A549 (cell line): ENCODE results near the gene BRCA2. TPM values are rescaled to one million over a fixed set of nuclear protein-coding genes. Genes with fewer than 3 reads are reported as not detected.

ENCODE experiments used
- ATAC-seq, 2 experiments: fragments of 200-7000 bp in 1 of 2; fragments of >200 bp in 1 of 2; cut with Nextera tagmentation in 1 of 2; cut with Tn5 transposase in 1 of 2; 3 replicates each; pipeline versions ENCODE4 v1.8.0 to v1.9.1; 2018 to 2020; ENCODE audit warnings: mild to moderate bottlenecking in 1 of 2, moderate library complexity in 1 of 2
- CTCF ChIA-PET: fragments of 300-600 bp; sonication (Branson Sonifier 250); formaldehyde crosslinking; extraction: SDS; loops from one replicate; lab custom pipeline; 2021; ENCODE audit warnings: antibody characterized with exemption, inconsistent platforms; lab: Yijun Ruan, JAX
- POLR2A ChIA-PET: fragments of 350-600 bp; formaldehyde crosslinking; extraction: SDS; loops from one replicate; lab custom pipeline; 2021; ENCODE audit warnings: antibody characterized with exemption, inconsistent platforms; lab: Yijun Ruan, JAX
- DNase-seq, 2 experiments: peaks; one replicate each; pipeline versions ENCODE4 v3.0.0 to v3.0.0-alpha.2; 2011 to 2016; ENCODE audit warnings: low read depth in 1 of 2, low spot score in 1 of 2
- FAIRE-seq: peaks from 2 replicates; lab custom pipeline; 2011; peaks lifted over from hg19 to GRCh38; lab: Jason Lieb, UNC
- H3K27ac ChIP-seq, 2 experiments: fragments of >200 bp; sonication (Bioruptor Twin); formaldehyde crosslinking; 3 replicates each; pipeline ENCODE4 v1.5.1; 2016 to 2017
- H3K4me1 ChIP-seq: fragments of >200 bp; sonication (Bioruptor Twin); formaldehyde crosslinking; 3 replicates; pipeline ENCODE4 v1.6.1; 2016
- H3K4me2 ChIP-seq: fragments of >200 bp; sonication (Bioruptor Twin); formaldehyde crosslinking; 3 replicates; pipeline ENCODE4 v1.6.1; 2016
- H3K4me3 ChIP-seq: fragments of >200 bp; sonication (Bioruptor Twin); formaldehyde crosslinking; 3 replicates; pipeline ENCODE4 v1.5.1; 2016
- H3K9me3 ChIP-seq: fragments of >200 bp; sonication (Bioruptor Twin); formaldehyde crosslinking; 3 replicates; pipeline ENCODE4 v1.6.1; 2016
- CEBPB ChIP-seq, 2 experiments: fragments of >200 bp in 1 of 2; sonication (Bioruptor Twin) in 1 of 2; formaldehyde crosslinking in 1 of 2; IDR thresholded peaks; 2 replicates each; pipeline ENCODE4 v1.6.1; 2012 to 2016
- ESRRA ChIP-seq: fragments of 150-350 bp; IDR thresholded peaks from 2 replicates; pipeline ENCODE4 v1.6.1; 2014; ENCODE audit warnings: mild to moderate bottlenecking, low read length, borderline replicate concordance
- FOSL2 ChIP-seq, 2 experiments: fragments of 450-650 bp in 1 of 2; fragments of >200 bp in 1 of 2; sonication (Bioruptor Twin) in 1 of 2; formaldehyde crosslinking; IDR thresholded peaks; 2 replicates each; pipeline versions ENCODE4 v1.5.0 to v1.6.1; 2016 to 2020; ENCODE audit warnings: mild to moderate bottlenecking in 1 of 2, moderate library complexity in 1 of 2
- HDAC2 ChIP-seq: fragments of 200-600 bp; sonication (generic); IDR thresholded peaks from 2 replicates; pipeline ENCODE4 v1.6.1; 2016
- HEYL ChIP-seq: fragments of 250-450 bp; sonication (Bioruptor Pico); IDR thresholded peaks from 2 replicates; pipeline ENCODE4 v1.8.0; 2021; ENCODE audit warnings: mild to moderate bottlenecking, moderate library complexity
- JUNB ChIP-seq: fragments of >200 bp; sonication (Bioruptor Twin); formaldehyde crosslinking; IDR thresholded peaks from 2 replicates; pipeline ENCODE4 v1.6.1; 2016
- KDM1A ChIP-seq: fragments of 200-600 bp; sonication (generic); IDR thresholded peaks from 2 replicates; pipeline ENCODE4 v1.6.1; 2016; ENCODE audit warnings: low read depth, mild to moderate bottlenecking
- POLR2A ChIP-seq: IDR thresholded peaks from 2 replicates; pipeline ENCODE4 v1.6.1; 2012; ENCODE audit warnings: mild to moderate bottlenecking, low read length
- RAD21 ChIP-seq, 2 experiments: fragments of >200 bp in 1 of 2; sonication (Bioruptor Twin) in 1 of 2; formaldehyde crosslinking in 1 of 2; IDR thresholded peaks in 1 of 2; conservative IDR thresholded peaks in 1 of 2; 2 replicates in 1 of 2; 3 replicates in 1 of 2; pipeline ENCODE4 v1.6.1; 2012 to 2018; ENCODE audit warnings: inconsistent platforms in 1 of 2
- RCOR1 ChIP-seq: fragments of 150-350 bp; IDR thresholded peaks from 2 replicates; pipeline ENCODE4 v1.6.1; 2014; ENCODE audit warnings: antibody characterized with exemption, low read length, low read depth
- RFX5 ChIP-seq: fragments of 450-650 bp; IDR thresholded peaks from 2 replicates; pipeline ENCODE4 v1.7.1; 2014; ENCODE audit warnings: antibody characterized with exemption, mild to moderate bottlenecking, moderate library complexity
- SREBF2 ChIP-seq: fragments of 450-650 bp; IDR thresholded peaks from 2 replicates; pipeline ENCODE4 v1.6.1; 2014; ENCODE audit warnings: mild to moderate bottlenecking, moderate library complexity
- TFCP2L1 ChIP-seq: fragments of 250-450 bp; sonication (Bioruptor Pico); IDR thresholded peaks from 2 replicates; pipeline ENCODE4 v1.5.0; 2021; ENCODE audit warnings: mild to moderate bottlenecking
- ZC3H11A ChIP-seq: fragments of 450-650 bp; IDR thresholded peaks from 2 replicates; pipeline ENCODE4 v1.6.1; 2014; ENCODE audit warnings: antibody characterized with exemption, mild to moderate bottlenecking
- WGBS: methylation state at CpG from one replicate; pipeline ENCODE4 v1.1.6; 2017; ENCODE audit errors: missing lambda C conversion rate; 5-methylcytosine and 5-hydroxymethylcytosine counted together
- polyA plus RNA-seq, 4 experiments: library from polyadenylated mRNA; depleted of rRNA in 3 of 4; stranded (reverse); fragments of >200 nt; fragmentation: RNase III in 1 of 4; extraction: RNeasy Plus Mini Kit Qiagen cat#74134 plus additional on column Dnase treatment in 1 of 4; gene quantifications; 2 replicates in 3 of 4; 3 replicates in 1 of 4; pipeline ENCODE4 v1.2.3, GENCODE V29; 2011 to 2017
- TF ChIP-seq, protein P1 (sequence below): fragments of >200 bp; sonication (Bioruptor Twin); formaldehyde crosslinking; IDR thresholded peaks from 3 replicates; pipeline ENCODE4 v1.5.1; 2016
- TF ChIP-seq, protein P2 (sequence below): fragments of 250-450 bp; sonication (Bioruptor Pico); IDR thresholded peaks from 2 replicates; pipeline ENCODE4 v1.5.0; 2020; ENCODE audit warnings: low read depth, mild to moderate bottlenecking, moderate library complexity
- TF ChIP-seq, protein P3 (sequence below): IDR thresholded peaks from 2 replicates; pipeline ENCODE4 v1.6.1; 2012
- TF ChIP-seq, protein P4 (sequence below): IDR thresholded peaks from 2 replicates; pipeline ENCODE4 v1.6.1; 2012; ENCODE audit warnings: low read depth, borderline replicate concordance
- TF ChIP-seq, protein P5 (sequence below): fragments of 250-450 bp; sonication (Bioruptor Pico); IDR thresholded peaks from 2 replicates; pipeline ENCODE4 v1.5.0; 2021; ENCODE audit warnings: mild to moderate bottlenecking, moderate library complexity, borderline replicate concordance
- TF ChIP-seq, protein P6 (sequence below): fragments of >200 bp; sonication (Bioruptor Twin); formaldehyde crosslinking; IDR thresholded peaks from 3 replicates; pipeline ENCODE4 v1.6.1; 2016

BRCA2 gene
- polyA plus RNA-seq, 2 of the 4 experiments (the other 2 are of a cell fraction): 2.6 to 4.6 TPM

DNA sequence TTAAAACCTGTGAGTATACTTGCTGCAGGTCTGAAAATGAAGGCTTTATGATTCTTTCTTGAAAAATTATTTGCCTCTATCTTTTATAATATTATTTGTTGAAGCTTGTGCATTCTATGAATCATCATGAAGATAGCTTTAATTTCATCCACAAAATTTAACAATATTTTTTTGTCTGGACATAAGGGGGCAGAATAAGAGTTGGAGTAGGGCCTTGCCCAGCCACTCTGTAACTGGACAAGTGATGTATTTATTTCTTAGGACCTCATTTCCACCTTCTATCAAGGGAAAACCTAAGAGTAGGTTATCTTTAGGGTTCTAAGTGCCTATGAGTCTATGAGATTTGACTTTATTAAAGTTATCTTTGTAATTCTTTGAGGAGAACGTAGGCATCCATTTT, 62.7 kb downstream of the BRCA2 start:
- ChIA-PET CTCF (interaction anchor here (0.6 to 1.3 kb wide), 2 partner anchors 74 to 204 kb away, joined by 3 read pairs; no protein-coding TSS in a partner anchor), POLR2A (no interaction called here)
- FAIRE-seq: no peak
- TF ChIP-seq, protein P1, sequence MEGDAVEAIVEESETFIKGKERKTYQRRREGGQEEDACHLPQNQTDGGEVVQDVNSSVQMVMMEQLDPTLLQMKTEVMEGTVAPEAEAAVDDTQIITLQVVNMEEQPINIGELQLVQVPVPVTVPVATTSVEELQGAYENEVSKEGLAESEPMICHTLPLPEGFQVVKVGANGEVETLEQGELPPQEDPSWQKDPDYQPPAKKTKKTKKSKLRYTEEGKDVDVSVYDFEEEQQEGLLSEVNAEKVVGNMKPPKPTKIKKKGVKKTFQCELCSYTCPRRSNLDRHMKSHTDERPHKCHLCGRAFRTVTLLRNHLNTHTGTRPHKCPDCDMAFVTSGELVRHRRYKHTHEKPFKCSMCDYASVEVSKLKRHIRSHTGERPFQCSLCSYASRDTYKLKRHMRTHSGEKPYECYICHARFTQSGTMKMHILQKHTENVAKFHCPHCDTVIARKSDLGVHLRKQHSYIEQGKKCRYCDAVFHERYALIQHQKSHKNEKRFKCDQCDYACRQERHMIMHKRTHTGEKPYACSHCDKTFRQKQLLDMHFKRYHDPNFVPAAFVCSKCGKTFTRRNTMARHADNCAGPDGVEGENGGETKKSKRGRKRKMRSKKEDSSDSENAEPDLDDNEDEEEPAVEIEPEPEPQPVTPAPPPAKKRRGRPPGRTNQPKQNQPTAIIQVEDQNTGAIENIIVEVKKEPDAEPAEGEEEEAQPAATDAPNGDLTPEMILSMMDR: no peak
- Histone ChIP-seq H3K4me2 (no peak overlapping the region), H3K27ac (no peak overlapping the region), H3K9me3 (no peaks in the 10 kb centered on the region), H3K4me1 (no peaks in the 10 kb centered on the region), H3K4me3 (no peak overlapping the region)
- DNase-seq: no peak
- WGBS: 92% methylated on average over 1 of the region's 1 CpG
- ATAC-seq: no peak

DNA sequence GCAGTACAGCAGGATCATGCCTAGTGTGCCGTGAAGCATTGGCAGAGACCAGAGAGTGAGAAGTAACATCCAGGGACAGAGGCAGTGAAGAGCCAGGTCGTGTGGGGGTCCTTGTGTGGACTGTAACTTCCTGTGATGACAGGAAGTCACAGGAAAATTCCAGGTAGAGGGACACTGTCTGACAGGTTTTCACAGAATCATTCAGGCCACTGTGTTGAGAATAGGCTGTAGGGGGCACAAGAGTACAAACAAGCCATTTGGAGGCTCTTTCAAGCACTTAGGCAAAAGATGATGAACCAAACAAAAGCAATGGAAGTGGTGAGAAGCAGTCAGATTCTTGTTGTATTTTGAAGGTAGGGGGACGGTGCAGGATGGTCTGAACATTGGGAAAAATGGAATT, 66.2 kb downstream of the BRCA2 start:
- POLR2A ChIA-PET: no interaction called here
- H3K4me3 ChIP-seq: no peak overlapping the region
- CTCF ChIA-PET: interaction anchor here (1.7 kb wide), 1 partner anchor 200 kb away, joined by 7 read pairs; no protein-coding TSS in a partner anchor
- H3K4me2 ChIP-seq: no peak overlapping the region
- WGBS: 70% methylated on average over 3 of the region's 3 CpGs
- no peak overlapping the region for H3K27ac ChIP-seq
- FAIRE-seq (no peak), DNase-seq (peak in 1 of 2 experiments; percentile 5), ATAC-seq (no peak)
- TF ChIP-seq, protein P2, sequence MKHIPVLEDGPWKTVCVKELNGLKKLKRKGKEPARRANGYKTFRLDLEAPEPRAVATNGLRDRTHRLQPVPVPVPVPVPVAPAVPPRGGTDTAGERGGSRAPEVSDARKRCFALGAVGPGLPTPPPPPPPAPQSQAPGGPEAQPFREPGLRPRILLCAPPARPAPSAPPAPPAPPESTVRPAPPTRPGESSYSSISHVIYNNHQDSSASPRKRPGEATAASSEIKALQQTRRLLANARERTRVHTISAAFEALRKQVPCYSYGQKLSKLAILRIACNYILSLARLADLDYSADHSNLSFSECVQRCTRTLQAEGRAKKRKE: no peak
- TF ChIP-seq, protein P3, sequence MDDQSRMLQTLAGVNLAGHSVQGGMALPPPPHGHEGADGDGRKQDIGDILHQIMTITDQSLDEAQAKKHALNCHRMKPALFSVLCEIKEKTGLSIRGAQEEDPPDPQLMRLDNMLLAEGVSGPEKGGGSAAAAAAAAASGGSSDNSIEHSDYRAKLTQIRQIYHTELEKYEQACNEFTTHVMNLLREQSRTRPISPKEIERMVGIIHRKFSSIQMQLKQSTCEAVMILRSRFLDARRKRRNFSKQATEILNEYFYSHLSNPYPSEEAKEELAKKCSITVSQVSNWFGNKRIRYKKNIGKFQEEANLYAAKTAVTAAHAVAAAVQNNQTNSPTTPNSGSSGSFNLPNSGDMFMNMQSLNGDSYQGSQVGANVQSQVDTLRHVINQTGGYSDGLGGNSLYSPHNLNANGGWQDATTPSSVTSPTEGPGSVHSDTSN: no peak
- TF ChIP-seq FOSL2 (IDR thresholded peaks at IDR 0.05) (no peak), FOSL2 (CRISPR knock-in tag; IDR thresholded peaks at IDR 0.05) (no peak), RFX5 (no peak), RAD21 (conservative IDR thresholded peaks at IDR 0.05 in 1 of 2, IDR thresholded peaks at IDR 0.05 in 1 of 2) (peak in 1 of 2 experiments; percentile 23; a peak in 1 of 5 replicates), TFCP2L1 (no peak)
- no peaks in the 10 kb centered on the region for H3K4me1 ChIP-seq
- no peaks in the 10 kb centered on the region for H3K9me3 ChIP-seq

DNA sequence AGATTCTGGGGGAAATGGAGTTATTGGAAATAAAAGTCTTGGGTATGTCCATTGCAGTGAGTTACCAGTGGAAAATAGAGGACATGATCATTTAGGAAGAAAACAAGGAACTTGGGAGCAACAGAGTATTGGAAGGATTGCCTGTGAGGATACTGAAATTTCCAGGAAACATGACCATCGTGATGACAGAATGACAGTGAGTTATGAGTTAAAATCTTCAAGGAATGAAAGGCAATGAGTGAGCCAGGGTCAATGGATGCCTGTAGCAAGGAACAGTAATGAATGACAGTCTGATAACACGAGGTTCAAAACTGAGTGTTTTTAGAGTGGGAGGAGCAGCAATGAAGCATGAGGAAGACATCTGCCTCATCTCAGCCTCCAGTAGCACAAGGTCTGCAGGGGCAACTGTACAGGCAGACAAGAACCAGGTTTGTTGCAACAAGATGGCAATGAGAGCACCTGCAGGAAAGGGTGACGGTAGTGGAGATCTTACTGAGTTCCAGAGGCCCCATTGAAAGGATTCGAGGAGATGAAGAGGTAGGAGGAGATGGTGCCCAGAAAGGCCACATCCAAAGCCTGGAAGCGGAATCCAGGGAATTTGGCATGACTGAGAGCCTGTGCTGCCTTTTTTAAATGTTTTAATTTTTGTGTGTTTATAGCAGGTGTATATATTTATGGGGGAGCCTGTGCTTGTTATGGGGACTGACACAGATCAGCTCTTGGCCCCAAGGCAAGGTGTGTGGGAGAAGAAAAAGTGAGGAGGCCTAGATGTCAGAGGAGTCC, 68.7 kb downstream of the BRCA2 start:
- H3K4me3 ChIP-seq: no peak overlapping the region
- 84% methylated on average over 5 of the region's 5 CpGs for WGBS
- no peak for TF ChIP-seq JUNB
- no peak for TF ChIP-seq POLR2A
- no peak for TF ChIP-seq SREBF2
- TF ChIP-seq ZC3H11A: no peak
- TF ChIP-seq, protein P4, sequence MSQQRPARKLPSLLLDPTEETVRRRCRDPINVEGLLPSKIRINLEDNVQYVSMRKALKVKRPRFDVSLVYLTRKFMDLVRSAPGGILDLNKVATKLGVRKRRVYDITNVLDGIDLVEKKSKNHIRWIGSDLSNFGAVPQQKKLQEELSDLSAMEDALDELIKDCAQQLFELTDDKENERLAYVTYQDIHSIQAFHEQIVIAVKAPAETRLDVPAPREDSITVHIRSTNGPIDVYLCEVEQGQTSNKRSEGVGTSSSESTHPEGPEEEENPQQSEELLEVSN: no peak
- TF ChIP-seq KDM1A: no peak
- no peak for TF ChIP-seq RCOR1
- TF ChIP-seq, protein P5, sequence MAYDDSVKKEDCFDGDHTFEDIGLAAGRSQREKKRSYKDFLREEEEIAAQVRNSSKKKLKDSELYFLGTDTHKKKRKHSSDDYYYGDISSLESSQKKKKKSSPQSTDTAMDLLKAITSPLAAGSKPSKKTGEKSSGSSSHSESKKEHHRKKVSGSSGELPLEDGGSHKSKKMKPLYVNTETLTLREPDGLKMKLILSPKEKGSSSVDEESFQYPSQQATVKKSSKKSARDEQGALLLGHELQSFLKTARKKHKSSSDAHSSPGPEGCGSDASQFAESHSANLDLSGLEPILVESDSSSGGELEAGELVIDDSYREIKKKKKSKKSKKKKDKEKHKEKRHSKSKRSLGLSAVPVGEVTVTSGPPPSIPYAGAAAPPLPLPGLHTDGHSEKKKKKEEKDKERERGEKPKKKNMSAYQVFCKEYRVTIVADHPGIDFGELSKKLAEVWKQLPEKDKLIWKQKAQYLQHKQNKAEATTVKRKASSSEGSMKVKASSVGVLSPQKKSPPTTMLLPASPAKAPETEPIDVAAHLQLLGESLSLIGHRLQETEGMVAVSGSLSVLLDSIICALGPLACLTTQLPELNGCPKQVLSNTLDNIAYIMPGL (CRISPR knock-in tag): no peak
- no peak for TF ChIP-seq HEYL (CRISPR knock-in tag)
- no peak for TF ChIP-seq CEBPB (IDR thresholded peaks at IDR 0.05)
- no peak for TF ChIP-seq ESRRA
- TF ChIP-seq, protein P6, sequence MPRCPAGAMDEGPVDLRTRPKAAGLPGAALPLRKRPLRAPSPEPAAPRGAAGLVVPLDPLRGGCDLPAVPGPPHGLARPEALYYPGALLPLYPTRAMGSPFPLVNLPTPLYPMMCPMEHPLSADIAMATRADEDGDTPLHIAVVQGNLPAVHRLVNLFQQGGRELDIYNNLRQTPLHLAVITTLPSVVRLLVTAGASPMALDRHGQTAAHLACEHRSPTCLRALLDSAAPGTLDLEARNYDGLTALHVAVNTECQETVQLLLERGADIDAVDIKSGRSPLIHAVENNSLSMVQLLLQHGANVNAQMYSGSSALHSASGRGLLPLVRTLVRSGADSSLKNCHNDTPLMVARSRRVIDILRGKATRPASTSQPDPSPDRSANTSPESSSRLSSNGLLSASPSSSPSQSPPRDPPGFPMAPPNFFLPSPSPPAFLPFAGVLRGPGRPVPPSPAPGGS: no peak
- TF ChIP-seq HDAC2: no peak
- POLR2A ChIA-PET: no interaction called here
- FAIRE-seq (no peak), ATAC-seq (no peak), DNase-seq (no peak)
- H3K4me2 ChIP-seq: no peak overlapping the region
- CTCF ChIA-PET: no interaction called here
- no peak overlapping the region for H3K27ac ChIP-seq
- no peaks in the 10 kb centered on the region for H3K9me3 ChIP-seq
- no peaks in the 10 kb centered on the region for H3K4me1 ChIP-seq
